Activated CD4-positive, alpha-beta T cell treated with anti-CD3 and anti-CD28 coated beads for 24 hours (primary cell): ENCODE data around the gene ARID1A.
"Not testable (repeated sequence)": the region's sequence is repeated elsewhere in the genome, so short reads cannot be mapped to it uniquely, and the experiment has no call there.

Experiments used
- DNase-seq, 2 donors: peaks; one replicate each; pipeline ENCODE4 v3.0.0-alpha.2; 2020; ENCODE audit warnings: low read depth in 2 of 2

The ARID1A gene

GRCh38 chr1:26697978-26698849 lies 2.4 kb downstream of the ARID1A start:
- DNase-seq = no peak

GRCh38 chr1:26700711-26701110 lies 4.9 kb downstream of the ARID1A start:
- no peak for DNase-seq

GRCh38 chr1:26701266-26701994 lies 5.6 kb downstream of the ARID1A start:
- DNase-seq = no peak

DNA sequence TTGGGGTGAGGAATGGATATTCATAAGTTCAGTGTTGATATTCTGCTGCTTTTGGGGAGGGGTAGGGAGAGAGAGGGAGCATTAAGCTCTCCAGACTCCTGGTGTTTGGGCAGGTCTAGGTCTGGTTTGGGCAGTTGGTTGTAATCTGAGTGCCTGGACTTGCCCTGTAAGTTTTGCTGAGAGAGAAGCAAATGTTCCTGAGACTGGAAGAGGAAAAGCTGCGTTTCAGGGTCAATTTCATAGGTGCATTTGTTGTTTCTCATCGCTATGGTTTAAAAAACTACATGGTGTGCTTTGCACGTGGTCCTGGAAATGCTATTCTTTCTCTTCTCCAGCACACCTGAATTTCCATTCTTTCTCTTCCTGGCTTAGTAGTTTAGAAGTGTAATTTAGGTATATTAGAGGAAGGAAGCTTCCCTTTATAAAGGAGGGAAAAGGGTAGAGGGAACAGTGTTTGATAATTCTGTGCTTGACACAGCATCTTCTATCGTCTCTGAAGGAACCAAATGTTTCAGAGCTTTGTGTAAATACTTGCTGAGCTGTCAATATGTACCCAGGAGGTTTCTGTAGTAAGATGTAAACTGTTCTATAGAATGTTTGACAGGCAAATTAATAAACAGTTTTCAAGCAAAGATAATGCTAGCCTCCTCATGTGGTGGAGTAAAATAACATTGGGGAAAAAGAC lies 6.3 kb downstream of the ARID1A start:
- no peak for DNase-seq

- DNase-seq = peak in 1 of 2 donors; percentile 19
Observed at GRCh38 chr1:26702680-26703038, 6.8 kb downstream of the ARID1A start.

GRCh38 chr1:26703478-26703877 lies 7.7 kb downstream of the ARID1A start:
- no peak for DNase-seq

DNA sequence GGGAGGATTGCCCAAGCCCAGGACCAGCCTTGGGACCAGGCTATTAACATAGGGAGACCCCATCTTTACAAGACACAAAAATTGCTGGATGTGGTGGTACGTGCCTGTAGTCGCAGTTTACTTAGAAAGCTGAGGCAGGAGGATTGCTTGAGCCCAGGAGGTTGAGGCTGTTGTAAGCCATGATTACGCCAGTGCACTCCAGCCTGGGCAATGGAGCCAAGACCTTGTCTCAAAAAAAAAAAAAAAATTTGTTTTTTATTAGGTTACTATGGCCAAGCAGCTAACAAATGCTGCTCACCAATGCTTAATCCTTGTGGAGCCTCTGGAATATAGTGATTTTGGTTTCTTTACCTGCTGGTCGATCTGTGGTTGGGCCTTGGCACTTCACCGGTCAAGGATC lies 8.8 kb downstream of the ARID1A start:
- no peak for DNase-seq

- DNase-seq = not testable (repeated sequence)
Observed at GRCh38 chr1:26705227-26705626, 9.4 kb downstream of the ARID1A start.

GRCh38 chr1:26705788-26706311 lies 10.0 kb downstream of the ARID1A start:
- DNase-seq = no peak

DNA sequence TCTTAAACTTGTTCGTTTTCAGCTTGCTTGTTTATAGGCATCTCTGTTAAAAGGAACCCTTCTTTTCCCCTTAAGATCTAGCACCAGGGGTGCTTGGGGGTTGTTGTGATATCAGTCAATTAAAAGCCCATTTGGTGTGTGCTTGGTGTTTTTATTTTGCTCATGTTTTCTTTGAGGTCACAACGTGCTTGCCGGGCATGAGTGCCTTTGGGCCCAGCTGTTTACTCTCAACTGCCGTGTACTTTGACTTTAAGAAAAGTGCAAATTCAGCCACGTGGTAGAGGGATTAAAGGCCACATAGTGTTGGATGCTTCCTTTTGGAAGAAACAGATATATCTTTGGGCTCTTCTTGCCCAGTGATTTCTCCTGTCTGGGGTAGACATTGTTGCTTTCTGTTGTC lies 10.5 kb downstream of the ARID1A start:
- no peak for DNase-seq

DNA sequence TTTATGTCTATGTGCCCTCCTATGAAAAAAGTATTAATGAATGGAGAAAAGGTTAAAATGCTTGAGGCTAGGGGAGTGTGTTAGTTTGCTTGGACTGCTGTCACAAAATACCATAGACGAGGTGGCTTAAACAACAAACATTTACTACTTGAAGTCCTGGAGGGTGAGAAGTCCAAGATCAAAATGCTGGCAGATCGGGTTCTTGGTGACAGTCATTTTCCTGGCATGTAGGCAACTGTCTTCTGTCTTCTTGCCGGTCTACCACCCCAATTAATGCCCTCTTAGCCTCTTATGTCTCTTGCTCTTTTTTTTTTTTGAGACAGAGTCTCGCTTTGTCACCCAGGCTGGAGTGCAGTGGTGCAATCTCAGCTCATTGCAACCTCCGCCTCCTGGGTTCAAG lies 15.0 kb downstream of the ARID1A start:
- no peak for DNase-seq

- DNase-seq = no peak
Observed at GRCh38 chr1:26711777-26712176, 16.0 kb downstream of the ARID1A start.

GRCh38 chr1:26717017-26717491 lies 21.2 kb downstream of the ARID1A start:
- DNase-seq = no peak

- no peak for DNase-seq
Observed at GRCh38 chr1:26719205-26719604, 23.4 kb downstream of the ARID1A start.

GRCh38 chr1:26721669-26722355 lies 26.0 kb downstream of the ARID1A start:
- DNase-seq = no peak

DNA sequence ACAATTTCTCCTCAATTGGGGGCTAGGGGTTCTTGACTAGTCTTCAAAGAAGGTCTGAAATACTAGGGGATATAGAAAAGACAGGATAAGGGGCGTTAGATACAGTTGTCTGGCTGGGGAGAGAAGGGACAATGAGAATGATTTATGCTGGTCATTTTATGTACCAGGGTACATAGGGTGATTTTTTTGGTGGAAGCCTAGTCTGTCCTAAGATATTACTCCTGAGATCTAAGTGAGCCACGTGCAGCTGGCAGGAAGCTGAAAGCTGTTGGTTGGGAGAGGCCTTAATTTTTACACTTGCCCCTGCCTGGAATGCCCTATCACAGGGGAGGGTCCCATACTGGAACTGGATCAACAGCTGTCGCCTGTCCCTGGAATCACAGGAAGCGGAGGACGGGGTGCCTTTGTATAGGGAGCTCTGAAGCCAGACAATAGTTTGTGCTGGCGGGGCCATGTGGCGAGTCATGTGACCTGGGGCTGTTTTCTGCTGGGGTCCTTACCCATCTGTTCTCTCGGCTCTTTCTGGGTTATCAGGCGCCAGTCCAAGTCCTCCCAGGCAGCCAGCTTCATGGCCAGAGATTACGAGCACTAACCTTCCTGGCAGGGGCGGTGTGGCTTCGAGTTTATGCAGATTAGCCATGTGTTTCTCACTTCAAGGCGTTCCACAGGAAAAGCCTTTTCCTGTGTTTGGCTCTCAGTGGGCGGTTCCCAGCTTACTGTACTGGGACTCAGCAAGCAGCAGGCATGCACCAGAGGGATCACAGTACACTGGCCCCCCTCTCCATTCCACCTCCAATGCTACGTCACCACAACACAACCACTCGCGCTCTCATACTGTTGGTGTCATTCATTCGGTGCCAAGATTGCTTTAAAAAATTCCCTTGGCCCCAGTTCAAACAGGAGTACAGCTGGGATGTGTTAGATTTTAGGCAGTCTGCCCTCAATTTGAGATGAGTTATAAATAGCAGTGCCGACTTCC lies 27.5 kb downstream of the ARID1A start:
- peak in 1 of 2 donors; percentile 22 for DNase-seq

DNA sequence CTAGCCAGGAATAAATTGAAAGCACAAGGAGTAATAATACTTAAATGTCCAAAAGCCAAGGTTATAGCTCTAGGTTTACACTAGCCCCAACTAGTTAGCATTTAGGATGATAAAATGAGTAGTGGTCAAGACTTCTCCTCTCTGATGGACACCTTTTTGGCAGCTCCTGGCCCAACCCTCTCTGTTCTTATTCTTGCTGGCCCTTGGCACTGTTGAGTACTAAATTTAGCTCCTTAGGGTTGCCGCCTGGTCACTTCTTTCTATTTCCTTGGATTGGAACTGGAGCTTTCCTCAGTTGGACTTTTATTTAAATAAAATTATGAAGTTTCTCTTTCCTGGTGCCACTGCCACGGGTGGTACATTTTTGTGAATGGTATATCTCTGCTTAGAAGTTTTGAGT lies 28.3 kb downstream of the ARID1A start:
- no peak for DNase-seq

DNA sequence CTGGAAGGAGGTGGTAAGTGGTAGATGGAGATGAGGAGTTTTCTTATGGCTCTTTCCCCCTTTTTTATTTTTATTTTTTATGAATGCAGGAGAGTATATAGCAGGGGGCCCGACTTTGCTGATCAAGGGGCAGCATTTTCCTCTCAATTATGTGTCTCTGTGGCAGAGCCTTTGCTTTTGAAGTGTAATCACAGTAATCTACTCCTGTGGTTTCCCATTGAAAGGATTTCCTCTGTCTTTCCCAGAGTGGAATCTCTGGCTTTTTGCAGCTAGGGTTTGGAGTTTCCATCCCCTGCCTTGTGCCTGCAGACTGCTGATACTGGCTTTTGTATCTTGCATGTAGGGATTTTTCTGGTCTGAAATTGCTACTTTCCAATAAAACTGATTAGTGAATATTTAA lies 29.1 kb downstream of the ARID1A start:
- DNase-seq = no peak

- not testable (repeated sequence) for DNase-seq
Observed at GRCh38 chr1:26725904-26726303, 30.1 kb downstream of the ARID1A start.

DNA sequence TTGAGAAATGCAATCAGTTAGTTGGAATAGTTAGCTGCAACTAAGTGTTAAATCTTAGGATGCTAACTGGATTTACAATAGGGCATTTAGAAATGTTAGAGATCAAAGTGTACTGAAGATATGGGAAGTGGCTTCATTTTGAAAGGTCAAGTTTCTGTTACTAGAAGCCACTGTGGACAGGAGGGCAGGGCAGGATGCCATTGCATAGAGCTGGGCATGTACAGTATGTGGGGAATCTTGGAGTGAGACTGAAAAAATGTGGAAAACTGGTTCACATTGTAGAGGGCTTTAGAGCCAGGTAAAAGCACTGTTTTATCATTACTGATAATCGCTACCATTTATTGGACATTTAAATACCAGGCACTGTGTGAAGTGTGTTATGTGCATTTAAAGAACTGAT lies 31.0 kb downstream of the ARID1A start:
- DNase-seq = no peak
